HG03558 (cell line): ENCODE measurements around the gene RET.
A peak's percentile ranks its signal among the peaks of the same experiment; 100 is the strongest.
"Not testable (repeated sequence)": the region's sequence is repeated elsewhere in the genome, so short reads cannot be mapped to it uniquely, and the experiment has no call there.

Experiments
- ATAC-seq: cut with Tn5 transposase; IDR thresholded peaks from one replicate; pipeline ENCODE4 v1.9.1; 2021; ENCODE audit warnings: moderate number of reproducible peaks; ENCODE audit not compliant: unreplicated experiment; ENCODE audit errors: extremely low read depth

RET gene

GRCh38 chr10:43128958-43129706 lies 52.3 kb downstream of the RET start:
- ATAC-seq: peak; percentile 79

- ATAC-seq: no peak
These were observed 53.9 kb downstream of the RET start for GRCh38 chr10:43130770-43131171.

- no peak for ATAC-seq
These were observed 54.4 kb downstream of the RET start for GRCh38 chr10:43131256-43131655.

- ATAC-seq: no peak
These were observed 55.0 kb downstream of the RET start for GRCh38 chr10:43131906-43132305.

- no peak for ATAC-seq
These were observed 56.3 kb downstream of the RET start for GRCh38 chr10:43132867-43133787.

DNA sequence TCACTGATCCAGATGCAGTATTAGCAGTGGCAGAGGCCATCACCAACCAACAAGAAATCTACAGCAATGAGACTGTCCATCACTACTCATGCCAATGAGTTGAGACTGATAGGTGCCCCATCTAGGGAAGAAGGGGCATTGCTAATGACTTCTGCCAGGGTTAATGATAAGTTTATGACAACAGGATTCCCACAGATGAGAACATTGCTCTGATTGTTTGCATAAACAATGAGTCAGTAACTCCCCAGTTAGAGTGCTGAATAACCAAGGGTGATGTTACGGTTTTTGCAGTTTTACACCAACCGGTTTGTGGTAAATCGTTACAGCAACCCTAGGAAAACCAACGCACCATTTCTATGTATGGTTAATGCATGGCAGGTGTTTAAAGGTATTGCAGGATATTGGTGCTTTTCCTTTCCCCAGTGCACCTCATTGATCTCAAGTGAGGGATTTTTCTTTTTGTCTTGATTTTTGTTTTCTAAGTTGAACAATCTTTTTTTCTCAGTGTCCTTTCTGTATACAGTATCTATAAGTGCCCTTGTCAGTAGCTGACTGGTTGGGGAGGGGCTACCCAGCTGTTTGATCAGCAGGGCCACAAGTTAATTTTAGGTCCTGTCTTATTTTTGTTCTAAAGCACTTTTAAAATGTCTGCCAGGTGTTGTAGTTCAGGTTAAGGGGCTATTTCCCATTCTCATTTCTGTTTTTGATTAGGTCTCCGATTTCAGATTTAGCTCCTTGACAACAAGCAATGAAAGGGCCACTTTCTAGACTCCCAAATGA lies 57.4 kb downstream of the RET start:
- no peak for ATAC-seq

GRCh38 chr10:43135064-43135463 lies 58.2 kb downstream of the RET start:
- ATAC-seq: no peak

DNA sequence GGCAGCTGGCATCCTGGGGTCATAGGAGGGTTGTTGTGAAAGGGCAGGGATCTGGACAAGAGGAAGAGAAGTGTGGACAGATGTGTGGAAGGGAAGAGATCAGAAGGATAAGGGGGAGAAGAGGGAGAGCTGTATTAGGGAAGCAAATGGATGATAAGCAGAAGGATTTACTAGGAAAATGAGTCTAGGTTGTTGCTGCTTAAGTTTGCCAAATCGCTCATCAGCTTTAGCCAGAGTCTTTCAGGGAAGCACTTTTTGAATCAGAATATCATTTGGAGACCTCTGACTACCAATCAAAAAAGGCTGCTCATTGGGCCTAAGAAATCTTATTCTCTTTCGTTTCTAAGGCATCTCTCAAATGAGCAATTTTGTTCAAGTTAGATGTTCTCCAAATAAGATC lies 58.8 kb downstream of the RET start:
- no peak for ATAC-seq

DNA sequence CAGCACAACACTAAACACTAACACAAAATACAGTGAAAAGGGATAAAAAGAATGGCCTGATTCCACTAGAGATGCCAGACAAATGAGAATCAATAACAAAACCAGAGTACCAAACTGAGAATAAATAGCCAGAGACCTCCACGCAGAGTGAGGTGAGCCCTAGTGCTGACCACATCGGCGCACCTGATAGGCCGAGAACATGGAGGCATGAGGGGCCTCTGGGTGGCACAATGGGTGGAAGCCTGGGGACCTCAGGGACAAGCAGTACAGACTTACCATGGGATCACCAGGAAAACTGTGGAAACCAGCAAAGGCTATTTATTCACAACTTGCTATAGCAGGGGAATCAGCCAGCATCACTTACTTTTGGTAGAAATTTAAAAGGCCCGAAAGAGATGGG lies 59.6 kb downstream of the RET start:
- no peak for ATAC-seq

- no peak for ATAC-seq
These were observed 60.3 kb downstream of the RET start for GRCh38 chr10:43136995-43137716.

- ATAC-seq: no peak
These were observed 60.8 kb downstream of the RET start for GRCh38 chr10:43137717-43138020.

GRCh38 chr10:43138021-43138756 lies 61.3 kb downstream of the RET start, which contains the start of gene CSGALNACT2:
Gene CSGALNACT2, plus strand, starts transcription at chr10:43138445. Its CDS starts 16,705 bp downstream, at chr10:43155150.
- ATAC-seq: peak; percentile 47

GRCh38 chr10:43138757-43139241 lies 61.9 kb downstream of the RET start:
- ATAC-seq: no peak

DNA sequence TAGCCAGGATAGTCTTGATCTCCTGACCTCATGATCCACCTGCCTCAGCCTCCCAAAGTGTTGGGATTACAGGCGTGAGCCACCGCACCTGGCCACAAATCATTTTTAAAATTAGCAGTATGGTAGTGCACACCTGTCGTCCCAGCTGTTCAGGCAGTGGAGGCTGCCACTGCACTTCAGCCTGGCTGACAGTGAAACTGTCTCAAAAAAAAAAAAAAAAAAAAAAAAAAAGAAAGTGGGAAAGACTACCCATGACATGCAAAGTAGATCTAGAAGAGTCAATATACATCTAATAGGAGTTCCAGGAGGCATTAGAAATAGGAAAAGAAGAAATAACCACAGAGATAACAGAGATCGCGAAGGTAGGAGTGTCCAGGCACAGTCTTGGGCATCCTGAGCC lies 64.6 kb downstream of the RET start:
- ATAC-seq: no peak

- no peak for ATAC-seq
These were observed 68.4 kb downstream of the RET start for GRCh38 chr10:43145311-43145710.

DNA sequence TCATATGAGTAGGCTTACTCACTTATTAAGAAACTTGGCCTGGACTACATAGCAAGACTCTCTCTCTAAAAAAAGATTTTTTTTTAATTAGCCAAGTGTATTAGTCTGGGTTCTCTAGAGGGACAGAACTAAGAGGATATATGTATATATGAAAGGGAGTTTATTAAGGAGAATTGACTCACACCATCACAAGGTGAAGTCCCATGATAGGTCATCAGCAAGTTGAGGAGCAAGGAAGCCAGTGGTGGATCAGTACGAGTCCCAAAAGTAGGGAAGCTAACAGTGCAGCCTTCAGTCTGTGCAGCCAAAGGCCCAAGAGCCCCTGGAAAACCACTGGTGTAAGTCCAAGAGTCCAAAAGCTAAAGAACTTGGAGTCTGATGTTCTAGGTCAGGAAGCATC lies 69.1 kb downstream of the RET start:
- not testable (repeated sequence) for ATAC-seq

- no peak for ATAC-seq
These were observed 74.5 kb downstream of the RET start for GRCh38 chr10:43151371-43151770.

- ATAC-seq: no peak
These were observed 77.0 kb downstream of the RET start for GRCh38 chr10:43153901-43154300.

- ATAC-seq: no peak
These were observed 78.4 kb downstream of the RET start for GRCh38 chr10:43155221-43155620.
